H1 (cell line): ENCODE data around the gene FGF23. TPM values are rescaled to one million over a fixed set of nuclear protein-coding genes. Genes with fewer than 3 reads are reported as not detected.

Source experiments
- CTCF ChIA-PET: fragments of 300-600 bp; sonication (Branson Sonifier 250); formaldehyde crosslinking; loops from one replicate; lab custom pipeline; 2021; ENCODE audit not compliant: partially characterized antibody; lab: Charles Lee
- POLR2A ChIA-PET: fragments of 300-600 bp; sonication (Branson Sonifier 250); formaldehyde crosslinking; loops from one replicate; lab custom pipeline; 2021; ENCODE audit warnings: inconsistent platforms; ENCODE audit not compliant: partially characterized antibody; lab: Charles Lee
- DNase-seq, 2 experiments: peaks; one replicate each; pipeline versions ENCODE4 v3.0.0 to v3.0.0-alpha.2; 2010 to 2022; ENCODE audit warnings: low spot score in 2 of 2, low read depth in 1 of 2, mixed read lengths in 1 of 2
- FAIRE-seq: peaks from 2 replicates; lab custom pipeline; 2011; peaks lifted over from hg19 to GRCh38; lab: Jason Lieb, UNC
- H2AFZ ChIP-seq: 2 replicates; pipeline ENCODE4 v1.8.1; 2012; ENCODE audit warnings: low read length, inconsistent platforms
- H2AK5ac ChIP-seq: 2 replicates; pipeline ENCODE4 v1.6.1; 2013; ENCODE audit warnings: low read depth, low read length
- H2BK120ac ChIP-seq: replicated peaks from 2 replicates; pipeline ENCODE3; 2013; ENCODE audit warnings: low read depth, low read length, inconsistent platforms
- H2BK12ac ChIP-seq: 2 replicates; pipeline ENCODE4 v1.6.1; 2013; ENCODE audit warnings: low read depth, low read length
- H2BK15ac ChIP-seq: 2 replicates; pipeline ENCODE4 v1.6.1; 2013; ENCODE audit warnings: low read length
- H2BK20ac ChIP-seq: 2 replicates; pipeline ENCODE4 v1.6.1; 2013; ENCODE audit warnings: low read length
- H2BK5ac ChIP-seq: 2 replicates; pipeline ENCODE4 v1.6.1; 2013; ENCODE audit warnings: low read depth, low read length
- H3K14ac ChIP-seq: 2 replicates; pipeline ENCODE4 v1.6.1; 2013; ENCODE audit warnings: inconsistent platforms; ENCODE audit not compliant: insufficient read length
- H3K18ac ChIP-seq: 2 replicates; pipeline ENCODE4 v1.6.1; 2013; ENCODE audit warnings: low read length; ENCODE audit errors: extremely low read depth
- H3K23ac ChIP-seq: 2 replicates; pipeline ENCODE4 v1.6.1; 2013; ENCODE audit warnings: inconsistent platforms; ENCODE audit not compliant: insufficient read length
- H3K23me2 ChIP-seq: 2 replicates; pipeline ENCODE4 v1.6.1; 2013; ENCODE audit warnings: low read depth, low read length
- H3K27ac ChIP-seq: 2 replicates; pipeline ENCODE4 v1.6.1; 2011; ENCODE audit warnings: low read depth, low read length, inconsistent platforms
- H3K27me3 ChIP-seq, 4 experiments: replicated peaks in 1 of 4; 1 replicate in 1 of 4; 2 replicates in 3 of 4; pipeline versions ENCODE4 v1.6.1 to v1.8.1; 2011 to 2013; ENCODE audit warnings: low read length in 3 of 4, mild to moderate bottlenecking in 3 of 4, inconsistent platforms in 2 of 4, mixed read lengths in 2 of 4, moderate library complexity in 1 of 4; ENCODE audit not compliant: control insufficient read depth in 3 of 4, insufficient read depth in 3 of 4; ENCODE audit errors: extremely low read depth in 1 of 4
- H3K36me3 ChIP-seq, 4 experiments: 2 replicates each; pipeline versions ENCODE4 v1.6.1 to v1.8.1; 2011 to 2013; ENCODE audit warnings: mild to moderate bottlenecking in 4 of 4, low read length in 3 of 4, moderate library complexity in 2 of 4, control low read depth in 1 of 4, inconsistent platforms in 1 of 4; ENCODE audit not compliant: insufficient read depth in 4 of 4, control insufficient read depth in 2 of 4
- H3K4ac ChIP-seq: replicated peaks from 2 replicates; pipeline ENCODE3; 2013; ENCODE audit warnings: low read length, low read depth, mixed read lengths, inconsistent platforms; ENCODE audit not compliant: insufficient read length
- H3K4me1 ChIP-seq, 4 experiments: replicated peaks in 1 of 4; 1 replicate in 1 of 4; 2 replicates in 3 of 4; pipeline versions ENCODE4 v1.6.1 to v1.8.1; 2011 to 2013; ENCODE audit warnings: low read length in 3 of 4, inconsistent platforms in 2 of 4, mixed read lengths in 1 of 4; ENCODE audit not compliant: insufficient read depth in 4 of 4, control insufficient read depth in 3 of 4
- H3K4me2 ChIP-seq, 2 experiments: 2 replicates each; pipeline versions ENCODE4 v1.6.1 to v1.8.1; 2011 to 2013; ENCODE audit warnings: low read depth in 2 of 2, low read length in 2 of 2, control low read depth in 1 of 2, inconsistent platforms in 1 of 2, mild to moderate bottlenecking in 1 of 2; ENCODE audit not compliant: insufficient read depth in 1 of 2
- H3K4me3 ChIP-seq, 4 experiments: fragments of 200-600, 300-600 bp in 1 of 4; sonication (generic), shearing (Covaris generic), sonication (Bioruptor Twin) in 1 of 4; 2 replicates each; pipeline versions ENCODE4 v1.5.1 to v1.8.1; 2011 to 2016; ENCODE audit warnings: low read length in 4 of 4, low read depth in 3 of 4, control low read depth in 2 of 4, inconsistent platforms in 2 of 4, mild to moderate bottlenecking in 2 of 4, mixed read lengths in 1 of 4, moderate library complexity in 1 of 4; ENCODE audit not compliant: insufficient read depth in 2 of 4; ENCODE audit errors: extremely low read depth in 1 of 4
- H3K56ac ChIP-seq: replicated peaks from 2 replicates; pipeline ENCODE3; 2013; ENCODE audit warnings: low read depth, mild to moderate bottlenecking, mixed read lengths, low read length, inconsistent platforms; ENCODE audit not compliant: insufficient read length
- H3K79me1 ChIP-seq: 2 replicates; pipeline ENCODE4 v1.6.1; 2013; ENCODE audit warnings: low read depth, low read length, control low read depth
- H3K79me2 ChIP-seq, 2 experiments: 2 replicates each; pipeline versions ENCODE4 v1.6.1 to v1.8.1; 2012 to 2013; ENCODE audit warnings: low read length in 2 of 2, mild to moderate bottlenecking in 2 of 2, inconsistent platforms in 1 of 2; ENCODE audit not compliant: insufficient read depth in 2 of 2, control insufficient read depth in 1 of 2
- H3K9ac ChIP-seq, 4 experiments: replicated peaks in 1 of 4; 1 replicate in 1 of 4; 2 replicates in 3 of 4; pipeline versions ENCODE4 v1.6.1 to v1.8.1; 2011 to 2013; ENCODE audit warnings: low read depth in 3 of 4, low read length in 3 of 4, control low read depth in 2 of 4, mild to moderate bottlenecking in 2 of 4, moderate library complexity in 2 of 4, inconsistent platforms in 1 of 4; ENCODE audit errors: extremely low read depth in 1 of 4
- H3K9me3 ChIP-seq, 2 experiments: 2 replicates each; pipeline versions ENCODE4 v1.6.1 to v1.8.1; 2012 to 2013; ENCODE audit warnings: mild to moderate bottlenecking in 2 of 2, moderate library complexity in 2 of 2, control low read depth in 1 of 2, inconsistent platforms in 1 of 2, low read depth in 1 of 2, low read length in 1 of 2, mixed read lengths in 1 of 2; ENCODE audit not compliant: insufficient read depth in 2 of 2
- H4K20me1 ChIP-seq, 2 experiments: replicated peaks in 1 of 2; 2 replicates each; pipeline versions ENCODE3 to v1.8.1; 2011 to 2013; ENCODE audit warnings: inconsistent platforms in 2 of 2, low read length in 2 of 2, mild to moderate bottlenecking in 1 of 2; ENCODE audit not compliant: insufficient read depth in 2 of 2, control insufficient read depth in 1 of 2
- H4K5ac ChIP-seq: 2 replicates; pipeline ENCODE4 v1.6.1; 2013; ENCODE audit warnings: low read length, low read depth, mixed read lengths, inconsistent platforms; ENCODE audit not compliant: insufficient read length
- H4K8ac ChIP-seq: 2 replicates; pipeline ENCODE4 v1.8.0; 2013; ENCODE audit warnings: mild to moderate bottlenecking, moderate library complexity, low read length, inconsistent platforms; ENCODE audit not compliant: insufficient read depth; ENCODE audit errors: extremely low read depth
- H4K91ac ChIP-seq: replicated peaks from 2 replicates; pipeline ENCODE3; 2013; ENCODE audit warnings: low read length, mixed read lengths, inconsistent platforms; ENCODE audit not compliant: insufficient read length
- BACH1 ChIP-seq: IDR thresholded peaks from 2 replicates; pipeline ENCODE4 v1.6.1; 2012; ENCODE audit warnings: low read length, improper control_type of control experiment
- EGR1 ChIP-seq: IDR thresholded peaks from 2 replicates; pipeline ENCODE4 v1.6.1; 2011; ENCODE audit warnings: low read depth, low read length, borderline replicate concordance
- HDAC6 ChIP-seq: IDR thresholded peaks from one replicate; pipeline ENCODE4 v1.7.1; 2012; ENCODE audit warnings: low read depth, mild to moderate bottlenecking, inconsistent platforms, low read length, moderate library complexity
- JUND ChIP-seq: IDR thresholded peaks from 2 replicates; pipeline ENCODE4 v1.6.1; 2011; ENCODE audit warnings: mild to moderate bottlenecking, improper control_type of control experiment, low read length
- POLR2AphosphoS5 ChIP-seq: IDR thresholded peaks from 2 replicates; pipeline ENCODE4 v1.6.1; 2011; ENCODE audit warnings: low read depth, low read length
- SIRT6 ChIP-seq: IDR thresholded peaks from one replicate; pipeline ENCODE4 v1.7.1; 2012; ENCODE audit warnings: low read length, inconsistent platforms
- TBP ChIP-seq: IDR thresholded peaks from 2 replicates; pipeline ENCODE4 v1.6.1; 2011; ENCODE audit warnings: low read depth, low read length, improper control_type of control experiment
- TCF12 ChIP-seq: IDR thresholded peaks from 2 replicates; pipeline ENCODE4 v1.6.1; 2011; ENCODE audit warnings: low read depth, mild to moderate bottlenecking, low read length
- WGBS, 2 experiments: shearing (Covaris generic) in 1 of 2; methylation state at CpG; one replicate each; pipeline versions ENCODE4 v1.1.6 to v1.1.7; 2013 to 2015; ENCODE audit warnings: low lambda C conversion rate in 2 of 2, mixed read lengths in 2 of 2, inconsistent platforms in 1 of 2, low coverage in 1 of 2, missing lambda C conversion rate in 1 of 2; ENCODE audit not compliant: insufficient replicate concordance in 2 of 2, insufficient coverage in 1 of 2, insufficient read length in 1 of 2; ENCODE audit errors: extremely low coverage in 1 of 2, missing lambda C conversion rate in 1 of 2; 5-methylcytosine and 5-hydroxymethylcytosine counted together
- polyA plus RNA-seq, 7 experiments: library from polyadenylated mRNA; depleted of rRNA in 3 of 7; stranded (reverse) in 5 of 7; unstranded in 2 of 7; fragments of >200 nt in 5 of 7; fragments of 200-250 nt in 2 of 7; gene quantifications; 1 replicate in 5 of 7; 2 replicates in 1 of 7; 4 replicates in 1 of 7; pipeline versions ENCODE4 v1.2.1 to v1.2.3, GENCODE V29; 2011 to 2013; ENCODE audit warnings: missing spikeins in 2 of 7, mixed read lengths in 2 of 7
- total RNA-seq: library from RNA; stranded (reverse); fragmentation: NEBNext Ultra II Directional; extraction: Animal tissue kit (Norgen Biotek cat#: 25700); gene quantifications from 2 replicates; pipeline ENCODE4 v1.2.1, GENCODE V29; 2021
- TF ChIP-seq, protein P1 (sequence below): IDR thresholded peaks from 2 replicates; pipeline ENCODE4 v1.6.1; 2011; ENCODE audit warnings: low read depth, mild to moderate bottlenecking, low read length; ENCODE audit not compliant: insufficient read depth

The FGF23 gene
- total and polyA plus RNA-seq, 2 of the 8 experiments (the other 6 are each of a cell fraction or from before 2014, with no cell fraction given) = 0.35 to 0.67 TPM

DNA sequence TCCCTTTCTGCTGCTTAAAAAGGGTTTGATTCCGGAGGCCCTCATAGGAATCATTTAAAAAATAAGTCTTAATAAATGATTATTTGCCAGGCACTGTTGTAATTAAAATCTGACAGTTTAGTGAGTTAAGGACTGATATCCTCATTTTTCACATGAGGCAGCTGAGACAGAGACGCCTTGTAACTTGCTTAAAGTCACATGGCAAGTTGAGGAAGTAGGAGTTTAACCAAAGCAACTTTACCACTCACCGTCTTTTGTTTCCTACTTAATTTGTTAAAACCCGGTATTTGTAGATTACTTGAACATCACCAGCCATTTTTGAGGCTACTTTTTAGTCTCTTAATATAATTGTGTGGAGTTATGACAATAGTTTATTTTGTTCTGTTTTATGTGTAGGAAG, 56.1 kb downstream of the FGF23 start:
- H2BK120ac ChIP-seq = no peak overlapping the region
- H3K23ac ChIP-seq = no peak overlapping the region
- no peak overlapping the region for H2AFZ ChIP-seq
- FAIRE-seq (no peak), DNase-seq (no peak)
- peaks cover 0 to 3% (median 0%) of the 10 kb centered on the region in 4 experiments; a peak in 1 of 7 replicates for H3K27me3 ChIP-seq
- peaks cover 2 to 6% (median 3%) of the 10 kb centered on the region in 4 experiments; a peak in 4 of 8 replicates for H3K36me3 ChIP-seq
- CTCF ChIA-PET = no interaction called here
- peaks cover 0 to 6% (median 1%) of the 10 kb centered on the region in 4 experiments; a peak in 4 of 7 replicates for H3K4me1 ChIP-seq
- H2BK12ac ChIP-seq = no peak overlapping the region
- POLR2A ChIA-PET = no interaction called here
- no peak overlapping the region for H3K56ac ChIP-seq
- no peak overlapping the region for H3K9ac ChIP-seq
- H2BK5ac ChIP-seq = no peak overlapping the region
- no peaks in the 10 kb centered on the region; a peak in 1 of 4 replicates for H3K9me3 ChIP-seq
- H4K20me1 ChIP-seq = no peaks in the 10 kb centered on the region
- no peak overlapping the region for H2AK5ac ChIP-seq
- no peak overlapping the region; a peak in 1 of 4 replicates for H3K4me2 ChIP-seq
- H4K8ac ChIP-seq = no peak overlapping the region
- no peak overlapping the region for H3K18ac ChIP-seq
- no peak overlapping the region for H3K14ac ChIP-seq
- no peak overlapping the region for H3K4me3 ChIP-seq
- H3K79me2 ChIP-seq = peaks cover 0 to 49% of the 10 kb centered on the region in 2 experiments; a peak in 2 of 4 replicates
- H3K23me2 ChIP-seq = peaks cover 13% of the 10 kb centered on the region; the same call in 1 of the 2 replicates
- H4K5ac ChIP-seq = no peak overlapping the region
- no peak overlapping the region for H2BK15ac ChIP-seq
- H3K4ac ChIP-seq = no peak overlapping the region
- no peak overlapping the region for H2BK20ac ChIP-seq
- WGBS, 2 experiments = 90% methylated on average over 4 of the region's 4 CpGs; no CpG with 5 or more reads in 1 of the 2 experiments
- H3K27ac ChIP-seq = no peak overlapping the region
- H3K79me1 ChIP-seq = peaks cover 3% of the 10 kb centered on the region; the same call in 1 of the 2 replicates
- H4K91ac ChIP-seq = no peak overlapping the region
- TF ChIP-seq TBP (no peak), JUND (no peak), TCF12 (no peak), SIRT6 (no peak), HDAC6 (no peak), BACH1 (no peak), EGR1 (no peak), POLR2AphosphoS5 (no peak)
- TF ChIP-seq, protein P1, sequence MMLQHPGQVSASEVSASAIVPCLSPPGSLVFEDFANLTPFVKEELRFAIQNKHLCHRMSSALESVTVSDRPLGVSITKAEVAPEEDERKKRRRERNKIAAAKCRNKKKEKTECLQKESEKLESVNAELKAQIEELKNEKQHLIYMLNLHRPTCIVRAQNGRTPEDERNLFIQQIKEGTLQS = no peak
